NB4 (cell line): Measurements from ENCODE around the gene PSG7.
"Not testable (repeated sequence)": the region's sequence is repeated elsewhere in the genome, so short reads cannot be mapped to it uniquely, and the experiment has no call there.

ENCODE experiments used
- CTCF ChIP-seq: IDR thresholded peaks from one replicate; pipeline ENCODE4 v1.5.1; 2012; ENCODE audit warnings: low read depth, low read length
- POLR2A ChIP-seq: IDR thresholded peaks from 2 replicates; pipeline ENCODE4 v1.6.1; 2011; ENCODE audit warnings: mild to moderate bottlenecking; ENCODE audit not compliant: insufficient read length; ENCODE audit errors: extremely low read depth

GRCh38 chr19:42952126-42952525, 15.1 kb upstream of the PSG7 start:
- not testable (repeated sequence) for TF ChIP-seq POLR2A, CTCF
